HG02981 (cell line): ENCODE measurements around the gene JAKMIP1.
"Not testable (repeated sequence)": the region's sequence is repeated elsewhere in the genome, so short reads cannot be mapped to it uniquely, and the experiment has no call there.

Experiments used
- ATAC-seq: cut with Tn5 transposase; IDR thresholded peaks from one replicate; pipeline ENCODE4 v1.9.1; 2021; ENCODE audit warnings: mild to moderate bottlenecking, moderate library complexity; ENCODE audit not compliant: unreplicated experiment

JAKMIP1 gene

DNA sequence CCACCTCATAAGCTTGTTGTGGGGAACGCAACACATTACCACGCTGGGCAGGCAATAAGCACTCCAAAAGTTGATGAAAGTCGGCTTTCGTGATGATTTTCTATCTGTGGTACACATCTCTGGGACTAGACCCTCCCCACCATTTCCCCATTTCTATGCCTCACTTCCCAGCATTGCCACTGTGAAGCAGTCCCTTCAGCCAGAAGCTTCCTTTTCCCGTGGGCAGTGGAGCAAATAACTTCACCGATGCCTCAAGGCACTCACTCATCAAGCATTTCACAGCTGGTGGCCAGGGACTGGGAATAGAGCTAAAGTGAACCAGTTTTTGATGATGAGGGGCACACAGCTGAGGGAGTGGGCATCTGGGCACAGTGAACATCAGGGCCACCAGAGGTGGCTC lies 201.0 kb downstream of the JAKMIP1 start:
- no peak for ATAC-seq

- ATAC-seq: peak; percentile 72
These were observed 201.9 kb downstream of the JAKMIP1 start for GRCh38 chr4:5998333-5998936.

DNA sequence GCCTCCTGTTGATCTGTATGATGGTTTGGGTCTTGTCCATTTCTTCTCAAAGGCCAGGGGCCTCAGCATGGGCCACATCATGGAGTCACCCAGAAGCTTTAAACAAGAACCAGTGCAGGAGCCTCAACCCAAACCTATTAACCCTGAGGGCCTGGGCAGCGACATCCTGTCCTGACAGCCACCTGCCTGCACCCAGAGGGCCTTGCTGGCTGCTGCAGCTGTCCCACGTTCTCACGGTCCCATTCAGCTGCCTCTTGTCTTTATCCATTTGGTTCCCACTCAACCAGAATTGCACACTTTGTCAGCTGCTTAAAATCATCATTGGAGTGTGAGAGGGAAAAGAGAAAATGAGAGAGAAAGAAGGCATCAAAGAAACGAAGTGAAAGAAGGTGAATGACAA lies 203.7 kb downstream of the JAKMIP1 start:
- no peak for ATAC-seq

GRCh38 chr4:5995901-5996623 lies 204.3 kb downstream of the JAKMIP1 start:
- no peak for ATAC-seq

DNA sequence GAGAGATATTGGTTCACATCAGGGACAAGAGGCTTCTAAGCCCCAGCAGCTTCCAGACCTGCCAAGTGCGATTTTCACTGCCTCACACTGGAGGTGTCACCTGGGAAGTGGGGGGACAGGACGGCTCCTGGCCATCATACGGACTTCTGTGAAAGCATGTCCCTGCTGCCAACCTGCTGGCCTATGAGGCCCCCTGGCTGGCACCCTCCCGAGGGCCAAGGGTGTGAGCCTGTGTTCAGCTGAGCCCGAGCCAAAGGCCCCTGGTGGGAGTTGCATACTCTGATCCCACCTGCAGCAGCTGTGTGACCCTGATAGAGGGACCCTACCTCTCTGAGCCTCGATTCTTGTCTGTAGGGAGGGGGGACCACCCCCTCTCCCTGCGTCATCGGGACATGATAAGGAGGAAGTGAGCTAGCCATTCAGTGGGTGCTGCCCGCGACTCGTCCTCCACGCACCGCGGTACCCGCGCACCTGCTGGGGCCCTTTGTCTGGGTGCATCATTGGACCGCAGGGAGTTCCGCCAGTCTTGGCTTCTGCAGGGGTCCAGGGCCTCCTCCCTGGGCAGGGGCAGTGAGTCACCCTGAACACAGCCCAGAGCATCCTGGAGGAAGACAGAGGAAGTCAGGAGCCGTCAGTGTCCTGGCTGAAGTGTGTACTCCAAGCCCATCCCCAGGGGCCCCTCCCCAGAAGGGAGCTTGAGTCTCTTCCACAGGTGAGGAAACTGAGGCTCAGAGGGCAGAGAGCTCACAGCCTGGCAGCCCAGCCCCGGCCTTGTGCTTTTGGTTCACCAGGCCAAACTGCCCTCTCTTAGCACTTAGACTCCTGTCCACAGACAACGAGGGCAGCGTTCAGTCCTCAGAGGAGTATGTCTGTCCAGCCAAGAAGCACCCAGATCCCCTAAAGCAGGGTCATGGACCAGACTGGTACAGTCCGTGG lies 206.2 kb downstream of the JAKMIP1 start:
- ATAC-seq: no peak

- ATAC-seq: not testable (repeated sequence)
These were observed 207.0 kb downstream of the JAKMIP1 start for GRCh38 chr4:5993346-5993745.

- ATAC-seq: no peak
These were observed 207.5 kb downstream of the JAKMIP1 start for GRCh38 chr4:5992828-5993321.

GRCh38 chr4:5992171-5992827 lies 208.1 kb downstream of the JAKMIP1 start:
- ATAC-seq: no peak

- ATAC-seq: no peak
These were observed 208.9 kb downstream of the JAKMIP1 start for GRCh38 chr4:5991405-5991804.

- ATAC-seq: no peak
These were observed 209.7 kb downstream of the JAKMIP1 start for GRCh38 chr4:5990446-5991160.

DNA sequence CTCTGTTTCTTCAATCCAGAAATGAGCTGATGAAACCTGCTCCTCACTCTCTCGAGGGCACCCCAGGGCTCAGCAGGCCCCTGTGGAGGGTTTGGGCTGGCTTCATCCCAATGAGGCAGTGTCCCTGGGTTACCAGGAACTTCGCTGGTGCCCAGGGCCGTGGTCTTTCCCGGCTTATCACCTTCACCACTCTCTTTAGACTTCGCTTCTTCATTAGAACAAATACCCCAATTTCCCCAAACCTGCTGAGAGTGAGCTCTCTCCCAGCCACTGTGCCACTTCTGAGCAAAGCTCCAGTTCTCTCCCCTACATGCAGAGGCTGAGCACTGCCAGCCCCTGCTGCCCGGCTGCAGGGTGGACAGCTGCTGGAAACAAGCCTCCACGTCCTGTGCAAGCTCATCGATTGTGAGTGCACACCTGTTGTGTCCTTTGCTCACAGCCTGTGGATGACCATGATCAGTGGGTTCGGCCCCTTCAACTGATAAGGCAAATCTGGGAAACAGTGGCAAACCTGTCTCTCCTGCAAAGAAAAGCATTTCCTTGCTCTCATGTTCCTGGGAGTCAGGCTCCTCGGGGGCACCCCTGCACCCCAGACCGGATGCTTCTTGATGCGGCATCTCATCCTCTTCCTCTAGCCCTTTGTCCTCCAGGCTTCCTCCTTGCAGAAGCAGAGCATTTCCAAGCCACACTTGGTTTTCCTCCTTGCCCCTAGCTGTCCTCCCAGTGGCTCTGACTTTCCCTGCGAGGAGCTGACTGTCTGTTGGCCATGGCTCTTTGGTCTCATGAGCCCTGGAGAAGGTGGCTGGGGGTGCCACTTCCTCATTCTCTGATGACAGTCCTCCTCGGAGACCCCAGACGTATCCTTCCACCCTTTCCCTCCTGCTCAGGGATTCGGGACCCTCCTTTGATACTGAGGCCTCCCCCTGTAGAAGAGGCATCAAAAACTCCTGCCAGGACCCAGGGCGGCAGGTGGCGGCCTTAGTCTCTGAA lies 210.8 kb downstream of the JAKMIP1 start:
- ATAC-seq: no peak

- ATAC-seq: no peak
These were observed 212.1 kb downstream of the JAKMIP1 start for GRCh38 chr4:5988086-5988845.

DNA sequence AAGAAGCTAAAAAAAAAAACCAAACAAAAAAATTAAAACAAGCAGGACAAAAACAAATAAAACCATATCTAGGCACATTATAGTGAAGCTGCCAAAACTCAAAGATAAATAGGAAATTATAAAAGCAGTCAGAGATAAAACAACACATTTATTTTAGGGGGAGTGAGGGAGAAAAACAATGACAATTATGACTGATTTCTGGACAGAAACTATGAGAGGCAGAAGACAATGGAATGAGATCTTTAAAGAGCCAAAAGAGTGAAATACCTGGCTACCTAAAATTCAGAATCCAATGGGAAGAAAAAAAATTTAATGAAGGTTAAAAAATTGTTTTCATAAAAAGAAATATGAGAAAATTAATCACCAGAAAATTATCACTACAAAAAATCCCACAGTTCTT lies 215.5 kb downstream of the JAKMIP1 start:
- ATAC-seq: no peak

- no peak for ATAC-seq
These were observed 218.0 kb downstream of the JAKMIP1 start for GRCh38 chr4:5982156-5982973.

GRCh38 chr4:5980436-5981155 lies 219.8 kb downstream of the JAKMIP1 start:
- no peak for ATAC-seq

GRCh38 chr4:5979981-5980380 lies 220.4 kb downstream of the JAKMIP1 start:
- no peak for ATAC-seq

DNA sequence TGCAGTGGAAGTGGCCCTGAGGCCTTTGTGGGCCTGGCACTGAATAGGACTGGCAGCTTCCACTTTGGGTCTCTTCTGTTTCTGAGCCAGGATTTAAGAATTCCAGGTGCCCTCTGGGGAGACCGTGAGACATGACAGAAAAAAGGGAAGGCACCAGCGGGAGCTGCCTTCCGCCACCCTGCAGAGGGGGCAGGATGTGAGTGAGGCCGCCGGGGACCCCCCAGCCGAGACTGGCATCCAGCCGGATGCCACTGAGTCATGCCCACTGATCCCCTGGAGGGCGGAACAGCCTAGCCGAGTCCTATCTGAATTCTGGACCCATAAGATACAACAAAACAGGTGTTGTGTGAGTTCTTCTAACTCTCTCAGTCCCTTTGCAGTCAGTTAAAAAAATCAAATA lies 223.4 kb downstream of the JAKMIP1 start:
- no peak for ATAC-seq
